HepG2 (cell line): Measurements from ENCODE around the gene MACROD2. TPM values are rescaled to one million over a fixed set of nuclear protein-coding genes. Genes with fewer than 3 reads are reported as not detected.

Source experiments
- CBX5 ChIP-seq: sonication (generic); formaldehyde crosslinking; IDR thresholded peaks from 2 replicates; pipeline ENCODE4 v1.4.0; 2020; ENCODE audit warnings: missing genetic modification reagents, borderline replicate concordance
- MTA3 ChIP-seq: sonication (generic); formaldehyde crosslinking; IDR thresholded peaks from 2 replicates; pipeline ENCODE4 v1.4.0; 2020; ENCODE audit warnings: missing genetic modification reagents
- ZNF672 ChIP-seq: sonication (generic); formaldehyde crosslinking; IDR thresholded peaks from 2 replicates; pipeline ENCODE4 v1.8.1; 2022; ENCODE audit warnings: missing genetic modification reagents
- polyA plus RNA-seq, 8 experiments: library from polyadenylated mRNA; depleted of rRNA in 3 of 8; stranded (reverse) in 7 of 8; unstranded in 1 of 8; fragments of >200 nt; fragmentation: Illumina TruSeq in 4 of 8; extraction: Trizol in 4 of 8; gene quantifications; 2 replicates each; pipeline versions ENCODE4 v1.2.1 to v1.2.3, GENCODE V29; 2011 to 2016; ENCODE audit warnings: low read depth in 4 of 8, missing spikeins in 1 of 8, mixed read lengths in 1 of 8; ENCODE audit not compliant: insufficient read depth in 1 of 8
- total RNA-seq, 5 experiments: library from RNA; depleted of rRNA; stranded (reverse); fragments of >200 nt; fragmentation: Illumina TruSeq; extraction: Trizol; gene quantifications; 2 replicates each; pipeline ENCODE4 v1.2.3, GENCODE V29; 2016; ENCODE audit warnings: low read depth in 1 of 5
- TF ChIP-seq, protein P1 (sequence below): sonication (generic); formaldehyde crosslinking; IDR thresholded peaks from 2 replicates; pipeline ENCODE4 v1.4.0; 2020; ENCODE audit warnings: mild to moderate bottlenecking, missing genetic modification reagents
- TF ChIP-seq, protein P2 (sequence below): sonication (generic); formaldehyde crosslinking; IDR thresholded peaks from 2 replicates; pipeline ENCODE4 v1.8.1; 2023; ENCODE audit warnings: missing genetic modification reagents, inconsistent platforms, borderline replicate concordance

Gene MACROD2
- total and polyA plus RNA-seq, 2 of the 13 experiments (the other 11 are each of a cell fraction or from before 2014, with no cell fraction given) = 0.13 to 0.51 TPM

DNA sequence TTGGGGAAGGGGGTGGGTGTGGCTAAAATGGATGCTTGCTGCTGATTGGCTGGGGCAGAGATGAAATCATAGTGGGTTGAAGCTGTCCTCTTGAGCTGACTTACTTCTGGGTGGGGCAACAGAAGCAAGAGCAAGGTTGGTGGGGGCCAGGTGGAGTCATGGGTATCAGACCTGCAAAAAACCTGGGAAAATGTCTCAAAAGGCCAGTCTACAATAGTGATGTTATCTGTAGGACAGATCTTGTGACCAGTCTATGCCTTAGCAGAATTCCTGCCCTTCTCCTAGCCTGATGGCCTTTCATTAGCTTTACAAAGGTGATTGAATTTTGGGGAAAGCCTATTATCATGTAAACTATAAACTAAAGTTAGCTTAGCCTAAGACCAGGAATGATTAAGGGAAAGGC, 1632.2 kb downstream of the MACROD2 start (continued):
- TF ChIP-seq ZNF672 (no peak), MTA3 (CRISPR knock-in tag) (no peak), CBX5 (CRISPR knock-in tag) (no peak)
- TF ChIP-seq, protein P1, sequence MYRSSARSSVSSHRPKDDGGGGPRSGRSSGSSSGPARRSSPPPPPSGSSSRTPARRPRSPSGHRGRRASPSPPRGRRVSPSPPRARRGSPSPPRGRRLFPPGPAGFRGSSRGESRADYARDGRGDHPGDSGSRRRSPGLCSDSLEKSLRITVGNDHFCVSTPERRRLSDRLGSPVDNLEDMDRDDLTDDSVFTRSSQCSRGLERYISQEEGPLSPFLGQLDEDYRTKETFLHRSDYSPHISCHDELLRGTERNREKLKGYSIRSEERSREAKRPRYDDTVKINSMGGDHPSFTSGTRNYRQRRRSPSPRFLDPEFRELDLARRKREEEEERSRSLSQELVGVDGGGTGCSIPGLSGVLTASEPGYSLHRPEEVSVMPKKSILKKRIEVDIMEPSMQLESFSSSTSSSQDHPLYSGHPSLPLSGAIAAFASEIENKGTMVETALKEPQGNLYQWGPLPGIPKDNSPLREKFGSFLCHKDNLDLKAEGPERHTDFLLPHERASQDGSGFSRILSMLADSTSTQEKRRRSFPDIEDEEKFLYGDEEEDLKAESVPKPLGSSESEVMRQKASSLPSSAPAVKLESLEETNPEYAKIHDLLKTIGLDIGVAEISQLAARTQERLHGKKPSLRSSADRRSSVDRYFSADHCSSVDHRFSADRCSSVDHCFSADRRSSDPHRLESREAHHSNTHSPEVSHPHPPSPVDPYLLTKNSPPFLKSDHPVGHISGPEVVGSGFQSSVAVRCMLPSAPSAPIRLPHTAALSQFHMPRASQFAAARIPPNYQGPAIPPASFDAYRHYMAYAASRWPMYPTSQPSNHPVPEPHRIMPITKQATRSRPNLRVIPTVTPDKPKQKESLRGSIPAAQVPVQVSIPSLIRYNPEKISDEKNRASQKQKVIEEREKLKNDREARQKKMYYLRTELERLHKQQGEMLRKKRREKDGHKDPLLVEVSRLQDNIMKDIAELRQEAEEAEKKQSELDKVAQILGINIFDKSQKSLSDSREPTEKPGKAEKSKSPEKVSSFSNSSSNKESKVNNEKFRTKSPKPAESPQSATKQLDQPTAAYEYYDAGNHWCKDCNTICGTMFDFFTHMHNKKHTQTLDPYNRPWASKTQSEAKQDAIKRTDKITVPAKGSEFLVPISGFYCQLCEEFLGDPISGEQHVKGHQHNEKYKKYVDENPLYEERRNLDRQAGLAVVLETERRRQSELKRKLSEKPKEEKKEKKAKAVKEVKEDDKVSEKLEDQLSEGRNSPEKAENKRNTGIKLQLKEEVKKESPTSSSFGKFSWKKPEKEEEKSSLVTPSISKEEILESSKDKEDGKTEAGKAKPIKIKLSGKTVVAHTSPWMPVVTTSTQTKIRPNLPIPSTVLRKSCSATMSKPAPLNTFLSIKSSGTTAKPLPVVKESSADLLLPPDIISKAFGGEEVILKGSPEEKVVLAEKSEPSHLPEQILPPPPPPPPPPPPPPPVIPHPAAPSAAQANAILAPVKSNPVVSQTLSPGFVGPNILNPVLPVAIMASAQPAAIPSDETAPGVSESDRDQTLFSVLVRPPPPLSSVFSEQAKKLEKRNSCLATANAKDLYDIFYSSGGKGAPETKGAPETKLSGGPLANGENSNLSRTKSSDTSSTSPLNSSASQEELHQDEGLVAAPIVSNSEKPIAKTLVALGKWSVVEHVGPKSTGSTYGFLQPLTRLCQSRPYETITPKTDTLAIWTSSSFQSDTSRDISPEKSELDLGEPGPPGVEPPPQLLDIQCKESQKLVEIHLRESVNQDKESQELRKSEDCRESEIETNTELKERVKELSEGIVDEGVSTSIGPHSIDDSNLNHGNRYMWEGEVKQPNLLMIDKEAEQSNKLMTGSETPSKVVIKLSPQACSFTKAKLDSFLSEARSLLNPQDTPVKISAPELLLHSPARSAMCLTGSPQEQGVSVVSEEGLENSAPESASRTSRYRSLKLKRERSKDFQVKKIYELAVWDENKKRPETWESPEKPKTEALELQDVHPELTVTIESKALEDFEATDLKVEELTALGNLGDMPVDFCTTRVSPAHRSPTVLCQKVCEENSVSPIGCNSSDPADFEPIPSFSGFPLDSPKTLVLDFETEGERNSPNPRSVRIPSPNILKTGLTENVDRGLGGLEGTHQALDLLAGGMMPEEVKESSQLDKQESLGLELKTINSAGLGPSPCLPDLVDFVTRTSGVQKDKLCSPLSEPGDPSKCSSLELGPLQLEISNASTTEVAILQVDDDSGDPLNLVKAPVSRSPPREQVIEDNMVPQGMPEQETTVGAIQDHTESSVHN (CRISPR knock-in tag) = no peak
- TF ChIP-seq, protein P2, sequence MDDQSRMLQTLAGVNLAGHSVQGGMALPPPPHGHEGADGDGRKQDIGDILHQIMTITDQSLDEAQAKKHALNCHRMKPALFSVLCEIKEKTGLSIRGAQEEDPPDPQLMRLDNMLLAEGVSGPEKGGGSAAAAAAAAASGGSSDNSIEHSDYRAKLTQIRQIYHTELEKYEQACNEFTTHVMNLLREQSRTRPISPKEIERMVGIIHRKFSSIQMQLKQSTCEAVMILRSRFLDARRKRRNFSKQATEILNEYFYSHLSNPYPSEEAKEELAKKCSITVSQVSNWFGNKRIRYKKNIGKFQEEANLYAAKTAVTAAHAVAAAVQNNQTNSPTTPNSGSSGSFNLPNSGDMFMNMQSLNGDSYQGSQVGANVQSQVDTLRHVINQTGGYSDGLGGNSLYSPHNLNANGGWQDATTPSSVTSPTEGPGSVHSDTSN (CRISPR knock-in tag) = no peak
- TF ChIP-seq, all 625 proteins: peak for 0
